Endothelial cell (in vitro differentiated cells): ENCODE data around the gene CHD5. TPM values are rescaled to one million over a fixed set of nuclear protein-coding genes. Genes with fewer than 3 reads are reported as not detected.
A peak's percentile ranks its signal among the peaks of the same experiment; 100 is the strongest.

ENCODE experiments used
- DNase-seq: peaks from one replicate; pipeline ENCODE4 v3.0.0; 2021; ENCODE audit warnings: low spot score
- H3K27ac Mint-ChIP-seq: one replicate; pipeline ENCODE4 v1.8.0; 2021; ENCODE audit warnings: mixed read lengths, inconsistent platforms; ENCODE audit not compliant: unreplicated experiment
- H3K27me3 Mint-ChIP-seq: one replicate; pipeline ENCODE4 v1.8.0; 2021; ENCODE audit warnings: mild to moderate bottlenecking, moderate library complexity, mixed read lengths, inconsistent platforms; ENCODE audit not compliant: unreplicated experiment
- H3K36me3 Mint-ChIP-seq: one replicate; pipeline ENCODE4 v1.8.0; 2021; ENCODE audit warnings: mild to moderate bottlenecking, low read depth, mixed read lengths, inconsistent platforms; ENCODE audit not compliant: unreplicated experiment
- H3K4me1 Mint-ChIP-seq: one replicate; pipeline ENCODE4 v1.8.0; 2021; ENCODE audit warnings: mild to moderate bottlenecking, mixed read lengths, inconsistent platforms; ENCODE audit not compliant: unreplicated experiment
- H3K4me3 Mint-ChIP-seq: one replicate; pipeline ENCODE4 v1.8.0; 2021; ENCODE audit warnings: mild to moderate bottlenecking, mixed read lengths, inconsistent platforms; ENCODE audit not compliant: unreplicated experiment
- H3K9me3 Mint-ChIP-seq: one replicate; pipeline ENCODE4 v1.8.0; 2021; ENCODE audit warnings: mixed read lengths, inconsistent platforms; ENCODE audit not compliant: unreplicated experiment
- long read RNA-seq: library from polyadenylated mRNA; unstranded; transcript quantifications from one replicate; pipeline ENCODE4 v2.0.0, GENCODE V29; 2020; ENCODE audit not compliant: unreplicated experiment
- total RNA-seq: library from RNA; stranded (reverse); fragmentation: NEBNext Ultra II Directional; extraction: Animal tissue kit (Norgen Biotek cat#: 25700); gene quantifications from one replicate; pipeline ENCODE4 v1.2.1, GENCODE V29; 2021; ENCODE audit not compliant: unreplicated experiment
- TF ChIP-seq, protein P1 (sequence below): fragments of 200-600 bp; sonication (generic); IDR thresholded peaks from one replicate; pipeline ENCODE4 v1.5.0; 2021; ENCODE audit warnings: antibody characterized with exemption; ENCODE audit not compliant: unreplicated experiment

The CHD5 gene
- total RNA-seq, result 0.15 TPM
- long read RNA-seq, partial matches to known transcripts, result 0 of 1 reads
- long read RNA-seq, other reads (novel, unspliced or antisense), result 1 of 1 reads

DNA sequence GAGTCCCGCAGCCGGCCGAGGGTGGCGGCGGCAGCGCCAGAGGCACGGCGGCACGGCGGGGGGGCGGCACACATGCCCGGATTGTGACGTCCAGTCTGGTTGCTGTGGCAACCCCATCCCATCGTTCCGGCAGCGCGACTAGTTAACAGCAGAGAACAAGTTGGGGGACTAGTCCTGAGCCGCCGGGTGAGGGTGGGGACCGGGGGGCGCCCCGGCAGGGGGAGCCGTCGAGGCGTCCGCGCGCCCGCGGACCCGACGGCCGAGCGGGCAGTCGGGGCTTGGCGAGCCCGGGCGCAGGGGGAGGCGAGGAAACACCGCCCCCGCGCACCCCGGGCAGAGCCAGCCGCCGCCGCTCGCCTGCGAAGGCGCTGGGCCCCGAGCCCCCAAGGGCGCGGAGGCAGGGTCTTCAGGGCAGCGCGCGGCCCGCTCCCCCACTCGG is at the start of gene CHD5:
Gene CHD5 (minus strand): TSS at position 54 of the 439 bp plus-strand sequence. CDS start 298 bp downstream, outside the sequence.
- Mint-ChIP-seq H3K9me3 (no peaks in the 10 kb centered on the region), H3K36me3 (peaks cover 7% of the 10 kb centered on the region), H3K27ac (no peak within 1 kb of the TSS), H3K4me1 (peaks cover 21% of the 10 kb centered on the region), H3K4me3 (no peak within 1 kb of the TSS), H3K27me3 (peaks cover 24% of the 10 kb centered on the region)
- no peak for DNase-seq
- TF ChIP-seq, protein P1, sequence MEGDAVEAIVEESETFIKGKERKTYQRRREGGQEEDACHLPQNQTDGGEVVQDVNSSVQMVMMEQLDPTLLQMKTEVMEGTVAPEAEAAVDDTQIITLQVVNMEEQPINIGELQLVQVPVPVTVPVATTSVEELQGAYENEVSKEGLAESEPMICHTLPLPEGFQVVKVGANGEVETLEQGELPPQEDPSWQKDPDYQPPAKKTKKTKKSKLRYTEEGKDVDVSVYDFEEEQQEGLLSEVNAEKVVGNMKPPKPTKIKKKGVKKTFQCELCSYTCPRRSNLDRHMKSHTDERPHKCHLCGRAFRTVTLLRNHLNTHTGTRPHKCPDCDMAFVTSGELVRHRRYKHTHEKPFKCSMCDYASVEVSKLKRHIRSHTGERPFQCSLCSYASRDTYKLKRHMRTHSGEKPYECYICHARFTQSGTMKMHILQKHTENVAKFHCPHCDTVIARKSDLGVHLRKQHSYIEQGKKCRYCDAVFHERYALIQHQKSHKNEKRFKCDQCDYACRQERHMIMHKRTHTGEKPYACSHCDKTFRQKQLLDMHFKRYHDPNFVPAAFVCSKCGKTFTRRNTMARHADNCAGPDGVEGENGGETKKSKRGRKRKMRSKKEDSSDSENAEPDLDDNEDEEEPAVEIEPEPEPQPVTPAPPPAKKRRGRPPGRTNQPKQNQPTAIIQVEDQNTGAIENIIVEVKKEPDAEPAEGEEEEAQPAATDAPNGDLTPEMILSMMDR, result no peak

DNA sequence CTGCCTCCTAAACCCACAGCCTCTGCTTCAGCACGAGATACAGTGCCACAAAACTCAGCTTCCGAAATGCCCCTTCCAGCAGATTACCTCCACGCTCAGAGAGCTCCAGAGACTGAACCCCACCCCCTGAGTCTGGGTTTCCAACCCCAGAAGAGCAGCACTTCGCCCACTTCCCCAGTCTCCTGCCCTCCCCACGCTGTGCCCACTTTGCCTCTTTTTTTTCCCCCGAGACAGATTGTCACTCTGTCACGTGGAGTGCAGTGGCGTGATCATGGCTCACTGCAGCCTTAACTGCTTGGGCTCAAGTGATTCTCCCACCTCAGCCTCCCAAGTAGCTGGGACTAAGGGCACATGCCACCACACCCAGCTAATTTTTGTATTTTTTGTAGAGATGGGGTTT is 45.5 kb upstream of the CHD5 start:
- H3K4me3 Mint-ChIP-seq, result no peak overlapping the region
- no peaks in the 10 kb centered on the region for H3K4me1 Mint-ChIP-seq
- TF ChIP-seq, protein P1, result no peak
- peaks cover 2% of the 10 kb centered on the region for H3K27me3 Mint-ChIP-seq
- H3K27ac Mint-ChIP-seq, result no peak overlapping the region
- peaks cover 35% of the 10 kb centered on the region for H3K36me3 Mint-ChIP-seq
- no peaks in the 10 kb centered on the region for H3K9me3 Mint-ChIP-seq
- no peak for DNase-seq

DNA sequence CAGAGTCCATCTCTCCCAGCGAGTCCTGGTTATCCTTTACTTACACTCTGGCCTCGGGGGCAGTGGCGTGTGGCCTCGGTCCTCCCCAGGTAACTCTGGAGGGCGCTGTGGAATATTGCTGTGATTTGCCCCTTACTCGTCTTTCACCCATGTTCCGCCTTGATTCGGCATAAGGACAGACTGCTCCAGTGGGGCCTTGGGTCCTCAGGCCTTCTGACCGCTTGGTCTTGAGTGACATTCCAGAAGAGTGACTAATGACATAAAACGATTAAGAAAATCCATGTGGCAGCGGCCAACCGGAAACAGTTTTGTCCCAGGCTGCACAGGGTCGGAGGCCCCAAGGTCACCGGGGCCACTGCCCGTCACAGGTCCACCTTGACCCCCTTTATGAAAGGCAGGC is 44.6 kb upstream of the CHD5 start:
- peaks cover 2% of the 10 kb centered on the region for H3K27me3 Mint-ChIP-seq
- no peaks in the 10 kb centered on the region for H3K4me1 Mint-ChIP-seq
- H3K27ac Mint-ChIP-seq, result no peak overlapping the region
- no peaks in the 10 kb centered on the region for H3K9me3 Mint-ChIP-seq
- H3K4me3 Mint-ChIP-seq, result no peak overlapping the region
- no peak for DNase-seq
- H3K36me3 Mint-ChIP-seq, result peaks cover 35% of the 10 kb centered on the region
- TF ChIP-seq, protein P1, result no peak

DNA sequence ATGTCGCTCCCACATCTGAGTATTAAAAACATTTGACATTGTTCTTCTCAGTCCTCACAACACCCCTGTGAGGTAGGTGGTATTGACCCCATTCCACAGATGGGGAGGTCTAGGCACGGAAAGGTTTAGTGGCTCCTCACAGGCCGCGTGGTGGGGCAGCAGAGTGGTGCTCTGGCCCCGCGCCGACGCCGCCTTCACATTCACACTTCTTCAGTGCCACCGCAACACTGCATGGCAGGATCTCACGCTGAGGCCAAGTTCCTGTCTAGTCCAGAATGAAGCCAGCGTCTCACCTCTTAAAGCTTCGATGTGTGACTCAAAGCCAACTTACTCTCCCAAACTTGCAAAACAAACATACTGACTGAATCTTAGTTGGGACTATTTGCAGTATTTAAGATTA is 43.5 kb upstream of the CHD5 start:
- DNase-seq, result no peak
- peaks cover 35% of the 10 kb centered on the region for H3K36me3 Mint-ChIP-seq
- no peak overlapping the region for H3K4me3 Mint-ChIP-seq
- no peaks in the 10 kb centered on the region for H3K9me3 Mint-ChIP-seq
- TF ChIP-seq, protein P1, result no peak
- peaks cover 2% of the 10 kb centered on the region for H3K4me1 Mint-ChIP-seq
- H3K27me3 Mint-ChIP-seq, result peaks cover 2% of the 10 kb centered on the region
- no peak overlapping the region for H3K27ac Mint-ChIP-seq

DNA sequence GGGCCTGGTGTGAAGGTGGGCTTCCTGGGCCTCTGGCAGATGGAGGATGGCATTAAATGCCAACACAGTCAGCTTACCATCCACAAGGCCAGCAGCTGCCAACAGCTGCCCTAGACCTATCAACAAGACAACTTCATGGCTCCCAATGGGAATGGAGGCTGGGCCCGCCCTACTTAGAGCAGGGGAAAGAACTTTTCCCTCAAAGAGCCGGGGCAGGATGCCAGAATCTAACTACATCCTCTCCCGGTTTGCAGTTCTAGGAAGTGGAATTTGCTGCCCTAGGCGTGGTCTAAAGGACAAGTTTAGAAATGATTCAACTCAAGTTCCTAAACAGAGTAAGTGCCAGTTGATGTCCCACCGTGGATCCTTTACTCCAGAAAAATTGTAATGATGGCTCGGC is 42.5 kb upstream of the CHD5 start:
- H3K4me3 Mint-ChIP-seq, result no peak overlapping the region
- H3K9me3 Mint-ChIP-seq, result no peaks in the 10 kb centered on the region
- no peak for DNase-seq
- peaks cover 2% of the 10 kb centered on the region for H3K27me3 Mint-ChIP-seq
- TF ChIP-seq, protein P1, result no peak
- peaks cover 35% of the 10 kb centered on the region for H3K36me3 Mint-ChIP-seq
- peak overlapping the region; percentile 64 for H3K27ac Mint-ChIP-seq
- peaks cover 2% of the 10 kb centered on the region for H3K4me1 Mint-ChIP-seq
